GM10847 (cell line): Measurements from ENCODE around the gene SPINT1.

Experiments used
- POLR2A ChIP-seq: IDR thresholded peaks from 2 replicates; pipeline ENCODE4 v1.6.1; 2011; ENCODE audit not compliant: insufficient read length; ENCODE audit errors: extremely low read depth

SPINT1 gene

DNA sequence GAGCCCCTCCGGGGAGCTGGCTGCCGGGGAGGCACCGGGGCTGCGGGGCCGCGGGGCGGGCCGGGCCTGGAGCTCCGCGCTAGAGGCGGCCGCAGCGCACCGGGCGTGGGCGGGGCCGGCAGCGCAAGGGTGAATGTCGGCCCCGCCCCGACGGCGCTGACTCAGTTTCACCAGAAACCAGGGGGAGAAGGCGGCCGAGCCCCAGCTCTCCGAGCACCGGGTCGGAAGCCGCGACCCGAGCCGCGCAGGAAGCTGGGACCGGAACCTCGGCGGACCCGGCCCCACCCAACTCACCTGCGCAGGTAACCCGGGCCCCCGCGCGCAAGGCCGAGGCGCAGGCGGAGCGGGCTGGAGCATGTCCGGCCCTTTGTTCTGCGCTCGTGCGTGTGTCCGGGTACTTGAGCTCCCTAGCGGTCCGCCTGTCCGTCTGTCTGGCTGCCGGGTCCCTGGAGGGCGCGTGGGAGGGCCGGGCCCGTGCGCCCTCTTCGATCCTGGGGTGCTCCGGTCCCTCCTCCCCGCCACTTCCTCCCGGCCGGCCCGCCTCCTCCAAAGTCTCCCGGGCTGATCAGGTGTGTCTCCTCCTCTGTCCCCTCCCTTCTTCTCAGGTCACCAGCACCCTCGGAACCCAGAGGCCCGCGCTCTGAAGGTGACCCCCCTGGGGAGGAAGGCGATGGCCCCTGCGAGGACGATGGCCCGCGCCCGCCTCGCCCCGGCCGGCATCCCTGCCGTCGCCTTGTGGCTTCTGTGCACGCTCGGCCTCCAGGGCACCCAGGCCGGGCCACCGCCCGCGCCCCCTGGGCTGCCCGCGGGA is at the start of gene SPINT1:
TSS of gene SPINT1 (plus strand) at position 164 of the 811 bp plus-strand sequence. CDS start at position 671, 507 bp downstream.
- no peak for TF ChIP-seq POLR2A

GRCh38 chr15:40796041-40796440 is 47.8 kb upstream of the SPINT1 start:
- no peak for TF ChIP-seq POLR2A

DNA sequence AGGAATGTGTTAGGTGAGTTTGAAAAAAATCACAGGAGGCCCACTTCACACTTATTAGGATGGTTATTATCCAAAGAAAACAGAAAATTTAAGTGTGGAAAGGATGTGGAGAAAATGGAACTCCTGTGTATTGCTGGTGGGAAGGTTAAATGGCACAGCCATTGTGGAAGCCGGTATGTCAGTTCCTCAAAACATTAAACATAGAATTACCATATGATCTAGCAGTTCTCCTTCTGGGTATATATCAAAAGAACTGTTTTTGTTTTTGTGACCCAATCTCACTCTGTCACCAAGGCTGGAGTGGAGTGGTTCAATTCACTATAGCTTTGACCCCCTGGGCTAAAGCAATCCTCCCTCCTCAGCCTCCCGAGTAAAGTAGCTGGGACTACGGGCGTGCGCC is 47.3 kb upstream of the SPINT1 start:
- TF ChIP-seq POLR2A: no peak

- no peak for TF ChIP-seq POLR2A
These were observed 44.3 kb upstream of the SPINT1 start for GRCh38 chr15:40799523-40799922.

DNA sequence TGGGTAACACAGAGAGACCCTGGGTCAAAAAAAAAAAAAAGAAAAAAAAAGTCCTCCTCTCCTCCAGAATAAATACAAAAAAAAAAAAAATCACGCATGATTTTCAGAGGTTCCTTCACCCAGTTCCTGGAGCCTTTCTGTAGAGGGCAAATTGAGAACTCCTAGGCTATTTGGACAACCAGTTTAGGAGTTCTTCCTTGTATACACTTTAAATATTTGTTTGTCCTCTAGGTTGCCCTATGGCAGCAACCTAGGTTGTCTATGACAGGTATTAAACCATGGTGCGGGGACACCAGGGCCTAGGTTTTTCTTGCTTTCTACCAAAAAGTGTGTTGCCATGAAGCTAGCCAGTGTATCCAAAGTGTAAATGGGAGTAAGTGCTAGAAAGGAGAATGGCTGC is 40.8 kb upstream of the SPINT1 start:
- no peak for TF ChIP-seq POLR2A

DNA sequence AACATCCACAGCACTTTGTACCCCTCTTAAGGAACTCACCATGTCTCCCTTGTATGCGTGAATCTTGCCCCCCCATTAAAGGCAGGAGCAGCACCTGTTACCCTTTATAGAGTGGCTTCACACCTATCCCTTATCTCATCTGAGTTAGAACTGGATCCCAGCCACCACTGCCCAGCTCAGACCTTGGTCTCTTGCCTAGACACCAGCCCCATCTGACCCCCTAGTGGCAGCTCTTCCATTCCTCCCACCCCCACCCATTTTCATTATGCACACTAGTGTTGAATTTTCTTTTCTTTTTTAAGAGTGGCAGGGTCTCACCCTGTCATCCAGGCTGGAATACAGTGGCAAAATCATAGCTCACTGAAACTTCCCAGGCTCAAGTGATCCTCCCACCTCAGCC is 40.2 kb upstream of the SPINT1 start:
- TF ChIP-seq POLR2A: no peak

- TF ChIP-seq POLR2A: no peak
These were observed 37.2 kb upstream of the SPINT1 start for GRCh38 chr15:40806672-40807027.

GRCh38 chr15:40807028-40807887 is 36.6 kb upstream of the SPINT1 start, which contains the start of the genes DNAJC17 and ZFYVE19:
TSS of gene DNAJC17 (minus strand) at chr15:40807473. CDS start at chr15:40807446, 27 bp downstream.
TSS of gene ZFYVE19 (plus strand) at chr15:40807089. CDS start at chr15:40807590, 501 bp downstream.
- TF ChIP-seq POLR2A: peak; percentile 81

GRCh38 chr15:40807888-40808461 is 35.9 kb upstream of the SPINT1 start:
- no peak for TF ChIP-seq POLR2A

GRCh38 chr15:40808861-40809450 is 34.9 kb upstream of the SPINT1 start:
- TF ChIP-seq POLR2A: no peak

DNA sequence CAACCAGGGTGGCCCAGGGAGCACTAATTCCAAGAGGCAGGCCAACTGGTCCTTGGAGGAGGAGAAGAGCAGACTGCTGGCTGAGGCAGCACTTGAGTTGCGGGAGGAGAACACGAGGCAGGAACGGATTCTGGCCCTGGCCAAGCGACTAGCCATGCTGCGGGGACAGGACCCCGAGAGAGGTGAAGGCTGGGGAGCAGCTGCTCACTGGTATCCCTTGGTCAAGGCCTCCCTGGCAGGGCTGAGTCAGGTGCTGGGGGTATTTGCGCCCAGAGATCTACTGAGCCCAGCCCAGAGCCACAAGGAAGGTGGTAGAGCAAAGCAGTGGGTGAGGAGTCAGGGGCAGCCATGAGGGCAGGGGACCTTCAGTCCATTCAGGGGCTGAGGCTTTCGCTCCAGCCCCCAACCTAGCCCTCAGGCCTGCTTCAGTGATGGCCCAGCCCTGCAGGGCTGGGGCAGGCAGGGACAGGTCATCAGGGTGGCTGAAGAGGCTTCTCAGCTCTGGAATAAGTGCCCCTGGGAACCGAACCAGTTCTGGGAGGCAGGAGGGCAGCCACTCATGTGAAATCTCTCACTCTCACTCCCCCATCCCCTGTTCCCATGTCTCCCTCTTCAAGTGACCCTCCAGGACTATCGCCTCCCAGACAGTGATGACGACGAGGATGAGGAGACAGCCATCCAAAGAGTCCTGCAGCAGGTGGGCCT is 31.0 kb upstream of the SPINT1 start:
- TF ChIP-seq POLR2A: no peak

DNA sequence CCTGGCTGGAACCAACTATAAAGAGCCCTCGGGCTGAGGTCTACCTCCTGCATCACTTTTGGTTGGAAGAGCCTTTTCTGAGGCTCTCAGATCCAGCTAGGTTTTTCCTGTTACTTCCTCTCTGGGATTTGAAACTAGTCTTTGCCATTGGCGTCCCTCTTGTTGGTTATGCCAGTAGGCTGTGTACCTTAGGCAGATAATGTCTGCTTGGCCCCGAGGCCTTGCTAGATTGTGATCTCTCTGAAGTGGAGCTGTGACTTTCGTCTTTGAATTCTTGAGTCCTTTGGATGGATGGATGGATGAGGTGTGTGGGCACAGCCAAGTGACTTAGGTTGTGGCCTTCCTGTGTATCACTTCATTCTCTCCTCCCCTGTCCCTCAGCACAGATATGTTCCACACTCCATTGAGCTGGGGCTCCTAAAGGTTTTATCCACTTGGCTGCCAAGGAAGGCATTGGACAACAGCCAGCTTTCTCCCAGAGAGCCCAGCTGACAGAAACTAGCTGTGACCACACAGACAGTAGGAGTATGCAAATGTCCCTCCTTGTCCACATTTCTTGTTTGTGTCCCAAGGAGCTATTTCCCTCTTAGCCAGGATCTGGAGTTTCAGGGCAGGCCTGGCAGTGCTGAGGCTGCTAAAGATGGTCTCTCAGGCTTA is 28.7 kb upstream of the SPINT1 start:
- no peak for TF ChIP-seq POLR2A

GRCh38 chr15:40819048-40819447 is 24.8 kb upstream of the SPINT1 start:
- no peak for TF ChIP-seq POLR2A

DNA sequence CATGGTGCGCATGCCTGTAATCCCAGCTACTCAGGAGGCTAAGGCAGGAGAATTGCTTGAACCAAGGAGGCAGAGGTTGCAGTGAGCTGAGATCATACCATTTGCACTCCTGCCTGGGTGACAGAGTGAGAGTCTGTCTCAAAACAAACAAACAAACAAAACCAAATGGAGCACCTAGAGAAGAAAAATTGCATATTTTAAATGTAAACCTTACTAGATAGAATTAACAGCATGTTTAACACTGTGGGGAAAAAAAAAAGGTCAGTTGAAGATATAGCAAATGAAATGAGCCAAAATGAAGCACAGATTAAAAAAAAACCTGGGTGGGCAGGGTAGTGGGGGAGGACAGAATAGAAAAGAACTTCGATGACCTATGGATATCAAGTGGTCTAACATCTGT is 22.7 kb upstream of the SPINT1 start:
- TF ChIP-seq POLR2A: no peak
